Fibroblast of pulmonary artery (primary cell): ENCODE results near the gene KLHL2.
A peak's percentile ranks its signal among the peaks of the same experiment; 100 is the strongest.
"Not testable (repeated sequence)": the region's sequence is repeated elsewhere in the genome, so short reads cannot be mapped to it uniquely, and the experiment has no call there.

Experiments
- DNase-seq: peaks from one replicate; pipeline ENCODE4 v3.0.0-alpha.2; 2010; ENCODE audit warnings: low read depth
- H3K4me3 ChIP-seq: replicated peaks from 2 replicates; pipeline ENCODE4 v1.5.1; 2011; ENCODE audit warnings: low read depth, mild to moderate bottlenecking, control low read depth, low read length, moderate library complexity
- TF ChIP-seq, protein P1 (sequence below): IDR thresholded peaks from 2 replicates; pipeline ENCODE4 v1.5.1; 2011; ENCODE audit warnings: mild to moderate bottlenecking, control low read depth, low read length, inconsistent platforms; ENCODE audit errors: missing control alignments

The KLHL2 gene

GRCh38 chr4:165222651-165222994 is 15.3 kb downstream of the KLHL2 start:
- DNase-seq: peak; percentile 78
- TF ChIP-seq, protein P1, sequence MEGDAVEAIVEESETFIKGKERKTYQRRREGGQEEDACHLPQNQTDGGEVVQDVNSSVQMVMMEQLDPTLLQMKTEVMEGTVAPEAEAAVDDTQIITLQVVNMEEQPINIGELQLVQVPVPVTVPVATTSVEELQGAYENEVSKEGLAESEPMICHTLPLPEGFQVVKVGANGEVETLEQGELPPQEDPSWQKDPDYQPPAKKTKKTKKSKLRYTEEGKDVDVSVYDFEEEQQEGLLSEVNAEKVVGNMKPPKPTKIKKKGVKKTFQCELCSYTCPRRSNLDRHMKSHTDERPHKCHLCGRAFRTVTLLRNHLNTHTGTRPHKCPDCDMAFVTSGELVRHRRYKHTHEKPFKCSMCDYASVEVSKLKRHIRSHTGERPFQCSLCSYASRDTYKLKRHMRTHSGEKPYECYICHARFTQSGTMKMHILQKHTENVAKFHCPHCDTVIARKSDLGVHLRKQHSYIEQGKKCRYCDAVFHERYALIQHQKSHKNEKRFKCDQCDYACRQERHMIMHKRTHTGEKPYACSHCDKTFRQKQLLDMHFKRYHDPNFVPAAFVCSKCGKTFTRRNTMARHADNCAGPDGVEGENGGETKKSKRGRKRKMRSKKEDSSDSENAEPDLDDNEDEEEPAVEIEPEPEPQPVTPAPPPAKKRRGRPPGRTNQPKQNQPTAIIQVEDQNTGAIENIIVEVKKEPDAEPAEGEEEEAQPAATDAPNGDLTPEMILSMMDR: no peak
- no peak overlapping the region for H3K4me3 ChIP-seq

DNA sequence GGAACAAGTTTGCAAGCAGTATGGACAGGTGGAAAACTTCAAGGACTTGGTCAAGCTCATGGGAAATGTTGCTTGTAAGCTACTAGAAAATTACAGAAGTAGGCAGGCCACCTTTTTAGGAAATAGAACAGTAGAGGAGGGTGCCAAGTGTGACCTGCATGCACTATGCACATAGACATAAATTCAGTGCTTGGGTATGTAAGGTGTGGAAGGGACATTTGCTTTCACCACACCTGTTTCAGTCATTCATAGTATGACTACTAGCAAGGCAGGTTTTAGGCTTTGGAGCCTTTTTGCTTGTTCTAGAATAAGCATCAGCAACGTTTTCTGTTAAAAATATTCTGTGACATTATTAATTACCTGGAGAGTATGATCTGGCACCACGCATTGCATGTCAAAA is 20.0 kb downstream of the KLHL2 start:
- DNase-seq: not testable (repeated sequence)

DNA sequence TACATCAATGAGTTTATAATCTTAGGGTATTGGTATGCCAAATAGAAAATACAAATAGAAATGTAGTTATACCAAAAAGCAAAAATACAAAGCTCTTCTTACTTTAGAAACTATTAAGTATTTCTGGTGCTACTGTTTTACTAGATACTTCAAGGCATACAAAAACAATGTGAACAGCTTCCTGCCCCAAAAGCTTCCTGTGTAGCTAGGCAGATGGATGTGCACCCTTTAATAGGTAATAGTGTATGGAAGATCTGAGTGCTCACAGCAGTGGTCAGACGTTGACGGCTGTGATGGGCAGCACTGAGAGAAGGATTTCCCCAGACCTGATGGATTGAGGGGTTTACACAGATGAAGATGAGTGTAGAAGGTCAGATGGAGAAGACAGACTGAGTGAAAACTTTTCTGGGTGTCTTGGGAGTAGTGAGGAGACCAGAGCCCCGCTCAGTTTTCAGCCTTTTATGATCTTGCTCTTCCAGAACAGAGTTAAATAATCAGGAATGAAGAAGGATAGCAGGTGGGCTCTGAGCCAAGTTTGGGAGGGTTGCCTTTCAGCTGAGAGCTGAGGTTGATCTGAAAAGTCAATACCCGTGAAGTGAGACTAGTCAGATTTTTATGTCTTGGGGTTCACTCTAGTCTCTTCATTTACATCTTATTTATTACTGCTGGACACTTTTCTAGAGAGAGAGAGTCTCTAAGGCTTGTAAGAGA is 22.3 kb downstream of the KLHL2 start:
- not testable (repeated sequence) for H3K4me3 ChIP-seq, DNase-seq

More for the DNA sequence above, 20.0 kb downstream of the KLHL2 start:
- H3K4me3 ChIP-seq: not testable (repeated sequence)

GRCh38 chr4:165232623-165233433 is 25.5 kb downstream of the KLHL2 start:
- not testable (repeated sequence) for DNase-seq, H3K4me3 ChIP-seq

DNA sequence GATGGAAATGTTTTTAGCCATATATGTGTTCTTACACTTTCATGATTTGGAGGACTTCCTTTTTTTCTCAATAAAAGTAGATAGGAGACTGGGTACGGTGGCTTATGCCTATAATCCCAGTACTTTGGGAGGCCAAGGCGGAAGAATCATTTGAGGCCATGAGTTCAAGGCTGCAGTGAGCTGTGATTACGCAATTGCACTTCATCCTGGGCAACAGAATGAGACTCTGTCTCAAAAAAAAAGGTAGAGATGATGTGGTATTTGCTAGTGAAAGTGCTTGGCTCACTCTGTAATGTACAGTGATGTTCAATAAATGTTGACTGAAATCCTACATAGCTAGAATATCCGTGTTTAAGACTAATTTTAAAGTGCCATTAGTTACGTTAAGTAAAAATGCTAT is 27.4 kb downstream of the KLHL2 start:
- H3K4me3 ChIP-seq: no peak overlapping the region
- TF ChIP-seq, protein P1: no peak
- no peak for DNase-seq

GRCh38 chr4:165236852-165237251 is 29.5 kb downstream of the KLHL2 start:
- H3K4me3 ChIP-seq, DNase-seq: not testable (repeated sequence)

GRCh38 chr4:165238041-165238640 is 30.8 kb downstream of the KLHL2 start:
- not testable (repeated sequence) for DNase-seq, H3K4me3 ChIP-seq

DNA sequence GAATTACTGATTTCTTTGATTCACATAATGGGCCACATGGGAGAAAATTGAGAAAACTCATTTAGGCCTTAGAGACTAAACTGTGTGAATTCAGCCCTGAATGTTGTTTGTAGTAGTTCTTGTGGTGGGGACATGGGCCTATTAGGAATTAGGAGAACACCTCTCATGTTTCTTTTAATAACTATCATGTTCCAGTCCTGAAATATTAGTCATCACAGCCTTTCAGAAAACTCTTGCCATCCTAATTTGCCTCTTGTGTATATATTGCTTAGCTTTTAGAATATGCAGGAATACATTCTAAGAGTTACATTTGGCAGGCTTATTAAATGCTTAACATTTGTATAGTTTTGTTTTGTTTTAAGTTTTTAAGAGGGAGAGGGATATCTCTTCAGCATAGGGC is 33.4 kb downstream of the KLHL2 start:
- H3K4me3 ChIP-seq, DNase-seq: not testable (repeated sequence)

- DNase-seq, H3K4me3 ChIP-seq: not testable (repeated sequence)
Measured at GRCh38 chr4:165244148-165244547, 36.8 kb downstream of the KLHL2 start.

GRCh38 chr4:165244587-165245186 is 37.3 kb downstream of the KLHL2 start:
- not testable (repeated sequence) for H3K4me3 ChIP-seq, DNase-seq

DNA sequence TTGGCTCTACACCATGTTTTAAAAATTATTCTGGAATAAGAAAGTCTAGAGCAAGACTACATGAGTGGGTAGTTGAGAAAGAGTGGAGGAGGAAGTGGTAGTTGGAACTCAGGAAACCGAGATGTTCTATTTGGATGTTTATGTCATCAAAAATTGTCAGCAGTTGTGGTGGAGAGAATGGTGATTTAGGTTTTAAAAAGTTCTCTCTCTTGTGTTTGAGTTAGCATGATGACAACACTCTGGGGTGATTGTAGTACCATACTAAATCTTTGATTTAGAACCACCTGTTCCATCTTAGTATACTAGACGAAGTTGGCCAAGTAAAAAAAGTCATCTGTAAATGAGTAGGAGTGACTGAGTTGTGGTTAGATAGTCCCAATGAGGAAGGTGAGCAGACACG is 40.7 kb downstream of the KLHL2 start:
- no peak overlapping the region for H3K4me3 ChIP-seq
- DNase-seq: no peak
- TF ChIP-seq, protein P1: no peak

GRCh38 chr4:165248904-165249303 is 41.5 kb downstream of the KLHL2 start:
- peak; percentile 66 for DNase-seq
- H3K4me3 ChIP-seq: not testable (repeated sequence)

GRCh38 chr4:165254771-165255170 is 47.4 kb downstream of the KLHL2 start:
- not testable (repeated sequence) for DNase-seq, H3K4me3 ChIP-seq

GRCh38 chr4:165255439-165255838 is 48.1 kb downstream of the KLHL2 start:
- DNase-seq: peak; percentile 87
- not testable (repeated sequence) for H3K4me3 ChIP-seq
